Measurements from ENCODE around the gene COX7A2.

COX7A2 gene

GRCh38 chr6:75220357-75220756 is 23.2 kb downstream of the COX7A2 start:
- no peak for DNase-seq (ENCODE audit: low read depth)

GRCh38 chr6:75219263-75219662 is 24.3 kb downstream of the COX7A2 start:
- no peak for DNase-seq (ENCODE audit: low read depth)

GRCh38 chr6:75217193-75217592 is 26.4 kb downstream of the COX7A2 start:
- peak; percentile 66 for DNase-seq (ENCODE audit: low read depth)

- no peak for DNase-seq (ENCODE audit: low read depth)
Measured at GRCh38 chr6:75215291-75215690, 28.3 kb downstream of the COX7A2 start.

GRCh38 chr6:75213732-75214131 is 29.9 kb downstream of the COX7A2 start:
- peak; percentile 16 for DNase-seq (ENCODE audit: low read depth)

- no peak for DNase-seq (ENCODE audit: low read depth)
Measured at GRCh38 chr6:75213112-75213511, 30.5 kb downstream of the COX7A2 start.

- DNase-seq (ENCODE audit: low read depth): no peak
Measured at GRCh38 chr6:75211920-75212590, 31.5 kb downstream of the COX7A2 start.

GRCh38 chr6:75210885-75211739 is 32.5 kb downstream of the COX7A2 start:
- DNase-seq (ENCODE audit: low read depth): peak; percentile 83

GRCh38 chr6:75209184-75209723 is 34.3 kb downstream of the COX7A2 start:
- DNase-seq (ENCODE audit: low read depth): no peak

GRCh38 chr6:75208298-75209183 is 35.1 kb downstream of the COX7A2 start:
- peak; percentile 90 for DNase-seq (ENCODE audit: low read depth)

GRCh38 chr6:75206576-75207342 is 36.8 kb downstream of the COX7A2 start:
- no peak for DNase-seq (ENCODE audit: low read depth)

- peak; percentile 99 for DNase-seq (ENCODE audit: low read depth)
Measured at GRCh38 chr6:75205776-75206575, 37.6 kb downstream of the COX7A2 start, which contains the start of gene COL12A1. COL12A1 (minus strand) TSS chr6:75206053; CDS start chr6:75202792, 3,261 bp downstream.

- DNase-seq (ENCODE audit: low read depth): peak; percentile 91
Measured at GRCh38 chr6:75204959-75205775, 38.4 kb downstream of the COX7A2 start.

- peak; percentile 97 for DNase-seq (ENCODE audit: low read depth)
Measured at GRCh38 chr6:75204217-75204958, 39.2 kb downstream of the COX7A2 start.

- peak; percentile 48 for DNase-seq (ENCODE audit: low read depth)
Measured at GRCh38 chr6:75203721-75204120, 39.9 kb downstream of the COX7A2 start.

GRCh38 chr6:75202676-75203131 is 40.9 kb downstream of the COX7A2 start:
- DNase-seq (ENCODE audit: low read depth): peak; percentile 7

- DNase-seq (ENCODE audit: low read depth): no peak
Measured at GRCh38 chr6:75201901-75202672, 41.5 kb downstream of the COX7A2 start.

- no peak for DNase-seq (ENCODE audit: low read depth)
Measured at GRCh38 chr6:75201021-75201420, 42.6 kb downstream of the COX7A2 start.
